H9 (cell line): Measurements from ENCODE around the gene MT4. TPM values are rescaled to one million over a fixed set of nuclear protein-coding genes. Genes with fewer than 3 reads are reported as not detected.

Experiments used
- DNase-seq: peaks from one replicate; pipeline ENCODE4 v3.0.0-alpha.2; 2017
- H2AFZ ChIP-seq: one replicate; pipeline ENCODE4 v1.6.1; 2013; ENCODE audit warnings: mild to moderate bottlenecking, low read length, control low read depth, moderate library complexity
- H2AK5ac ChIP-seq: 2 replicates; pipeline ENCODE4 v1.6.1; 2013; ENCODE audit warnings: low read length, control low read depth, mixed read lengths; ENCODE audit not compliant: insufficient read length
- H2BK120ac ChIP-seq: one replicate; pipeline ENCODE4 v1.6.1; 2013; ENCODE audit warnings: low read depth, mild to moderate bottlenecking, low read length, control low read depth, inconsistent platforms; ENCODE audit not compliant: poor library complexity, severe bottlenecking
- H2BK12ac ChIP-seq: 2 replicates; pipeline ENCODE4 v1.6.1; 2013; ENCODE audit warnings: low read length, control low read depth, mixed read lengths, low read depth; ENCODE audit not compliant: insufficient read length
- H2BK15ac ChIP-seq: 2 replicates; pipeline ENCODE4 v1.6.1; 2013; ENCODE audit warnings: low read depth, low read length, control low read depth
- H2BK20ac ChIP-seq: one replicate; pipeline ENCODE4 v1.6.1; 2013; ENCODE audit warnings: low read depth, mild to moderate bottlenecking, low read length, control low read depth, inconsistent platforms; ENCODE audit not compliant: poor library complexity, severe bottlenecking
- H2BK5ac ChIP-seq: 2 replicates; pipeline ENCODE4 v1.6.1; 2013; ENCODE audit warnings: low read length, control low read depth, mixed read lengths; ENCODE audit not compliant: insufficient read length
- H3K14ac ChIP-seq: 2 replicates; pipeline ENCODE4 v1.6.1; 2013; ENCODE audit warnings: low read length, control low read depth; ENCODE audit not compliant: insufficient read depth
- H3K18ac ChIP-seq: 2 replicates; pipeline ENCODE4 v1.6.1; 2013; ENCODE audit warnings: low read depth, mild to moderate bottlenecking, mixed read lengths, low read length, control low read depth; ENCODE audit not compliant: insufficient read length
- H3K23ac ChIP-seq: 2 replicates; pipeline ENCODE4 v1.6.1; 2013; ENCODE audit warnings: low read length, control low read depth, mixed read lengths, low read depth; ENCODE audit not compliant: insufficient read length
- H3K23me2 ChIP-seq: 2 replicates; pipeline ENCODE4 v1.6.1; 2013; ENCODE audit warnings: low read depth, mild to moderate bottlenecking, mixed read lengths, low read length, control low read depth; ENCODE audit not compliant: insufficient read length, poor library complexity, severe bottlenecking
- H3K27ac ChIP-seq: 2 replicates; pipeline ENCODE4 v1.5.1; 2013; ENCODE audit warnings: low read length, control low read depth, mixed read lengths, low read depth; ENCODE audit not compliant: insufficient read length
- H3K27me3 ChIP-seq: 2 replicates; pipeline ENCODE4 v1.6.1; 2013; ENCODE audit warnings: low read length, control low read depth, inconsistent platforms; ENCODE audit not compliant: insufficient read depth
- H3K4ac ChIP-seq: 2 replicates; pipeline ENCODE4 v1.6.1; 2013; ENCODE audit warnings: low read depth, mild to moderate bottlenecking, control low read depth, inconsistent platforms, low read length, moderate library complexity
- H3K4me1 ChIP-seq: 2 replicates; pipeline ENCODE4 v1.6.1; 2013; ENCODE audit warnings: low read length, control low read depth, inconsistent platforms; ENCODE audit not compliant: insufficient read depth
- H3K4me2 ChIP-seq: 2 replicates; pipeline ENCODE4 v1.6.1; 2013; ENCODE audit warnings: low read length, control low read depth, mixed read lengths; ENCODE audit not compliant: insufficient read length, insufficient read depth
- H3K56ac ChIP-seq: 2 replicates; pipeline ENCODE4 v1.6.1; 2013; ENCODE audit warnings: low read depth, mild to moderate bottlenecking, mixed read lengths, low read length, control low read depth; ENCODE audit not compliant: insufficient read length
- H3K79me1 ChIP-seq: 2 replicates; pipeline ENCODE4 v1.6.1; 2013; ENCODE audit warnings: low read depth, mild to moderate bottlenecking, moderate library complexity, low read length, control low read depth, inconsistent platforms; ENCODE audit not compliant: insufficient read depth, poor library complexity, severe bottlenecking
- H3K79me2 ChIP-seq: 2 replicates; pipeline ENCODE4 v1.6.1; 2013; ENCODE audit warnings: low read length, control low read depth, inconsistent platforms; ENCODE audit not compliant: insufficient read depth
- H3K9ac ChIP-seq: 2 replicates; pipeline ENCODE4 v1.6.1; 2013; ENCODE audit warnings: low read length, control low read depth, mixed read lengths; ENCODE audit not compliant: insufficient read length; ENCODE audit errors: extremely low read depth
- H3K9me3 ChIP-seq: one replicate; pipeline ENCODE4 v1.6.1; 2013; ENCODE audit warnings: low read depth, low read length, inconsistent platforms; ENCODE audit not compliant: control insufficient read depth
- H3T11ph ChIP-seq: one replicate; pipeline ENCODE4 v1.6.1; 2013; ENCODE audit warnings: mild to moderate bottlenecking, low read length, control low read depth, inconsistent platforms
- H4K20me1 ChIP-seq: one replicate; pipeline ENCODE4 v1.6.1; 2013; ENCODE audit not compliant: control insufficient read depth, insufficient read length, insufficient read depth
- H4K5ac ChIP-seq: 2 replicates; pipeline ENCODE4 v1.6.1; 2013; ENCODE audit warnings: low read depth, mild to moderate bottlenecking, mixed read lengths, low read length, control low read depth; ENCODE audit not compliant: insufficient read length
- H4K8ac ChIP-seq: replicated peaks from 2 replicates; pipeline ENCODE4 v1.6.1; 2013; ENCODE audit warnings: low read length, control low read depth, mixed read lengths, low read depth; ENCODE audit not compliant: insufficient read length
- H4K91ac ChIP-seq: 2 replicates; pipeline ENCODE4 v1.6.1; 2013; ENCODE audit warnings: low read depth, mild to moderate bottlenecking, moderate library complexity, mixed read lengths, low read length, control low read depth; ENCODE audit not compliant: insufficient read length
- H3K27ac Mint-ChIP-seq, 3 experiments: 2 replicates in 2 of 3; 3 replicates in 1 of 3; pipeline ENCODE4 v1.8.0; 2020 to 2021; ENCODE audit warnings: mixed read lengths in 3 of 3, mild to moderate bottlenecking in 1 of 3, moderate library complexity in 1 of 3
- H3K27me3 Mint-ChIP-seq: 2 replicates; pipeline ENCODE4 v1.8.0; 2021; ENCODE audit warnings: low read depth, mild to moderate bottlenecking, moderate library complexity, mixed read lengths
- H3K36me3 Mint-ChIP-seq, 3 experiments: 2 replicates in 2 of 3; 3 replicates in 1 of 3; pipeline ENCODE4 v1.8.0; 2020 to 2021; ENCODE audit warnings: low read depth in 3 of 3, mixed read lengths in 3 of 3; ENCODE audit not compliant: insufficient read depth in 1 of 3
- H3K4me1 Mint-ChIP-seq, 2 experiments: 2 replicates each; pipeline ENCODE4 v1.8.0; 2020; ENCODE audit warnings: mixed read lengths in 2 of 2
- H3K4me3 Mint-ChIP-seq, 2 experiments: 2 replicates in 1 of 2; 3 replicates in 1 of 2; pipeline ENCODE4 v1.8.0; 2020 to 2021; ENCODE audit warnings: mild to moderate bottlenecking in 2 of 2, mixed read lengths in 2 of 2, moderate library complexity in 1 of 2
- H3K9me3 Mint-ChIP-seq, 2 experiments: 2 replicates in 1 of 2; 3 replicates in 1 of 2; pipeline ENCODE4 v1.8.0; 2020; ENCODE audit warnings: mild to moderate bottlenecking in 2 of 2, mixed read lengths in 2 of 2, moderate library complexity in 1 of 2
- CTCF ChIP-seq: fragments of 200-600 bp; sonication (generic); conservative IDR thresholded peaks from 3 replicates; pipeline ENCODE4 v1.8.0; 2021; ENCODE audit warnings: antibody characterized with exemption, mild to moderate bottlenecking
- WGBS: extraction: QIAGEN DNeasy Blood & Tissue Kit; methylation state at CpG from one replicate; pipeline ENCODE4 v1.1.7; 2013; ENCODE audit warnings: missing lambda C conversion rate, low lambda C conversion rate, mixed read lengths; ENCODE audit not compliant: insufficient read length; ENCODE audit errors: extremely low coverage; 5-methylcytosine and 5-hydroxymethylcytosine counted together
- total RNA-seq: library from RNA; stranded (reverse); gene quantifications from 2 replicates; pipeline ENCODE4 v1.2.1, GENCODE V29; 2021

The MT4 gene
- total RNA-seq, 1 experiment from 2014 or later, result not detected

GRCh38 chr16:56519459-56520250, 45.2 kb upstream of the MT4 start, which contains the start of gene BBS2:
Gene BBS2 (minus strand): TSS chr16:56520024. CDS start chr16:56519862, 162 bp downstream.
- Mint-ChIP-seq H3K4me3 (peak within 1 kb of the TSS; percentile 79 to 85), H3K27me3 (peaks cover 3% of the 10 kb centered on the region), H3K4me1 (peaks cover 7 to 16% of the 10 kb centered on the region in 2 experiments), H3K9me3 (no peaks in the 10 kb centered on the region), H3K36me3 (no peaks in the 10 kb centered on the region), H3K27ac (peak within 1 kb of the TSS in 2 of 3 experiments; percentile 71 to 74; a peak in 3 of 7 replicates)
- peak; percentile 87 for DNase-seq
- Histone ChIP-seq H2AFZ (peak within 1 kb of the TSS; percentile 75), H3K18ac (no peak within 1 kb of the TSS), H4K5ac (no peak within 1 kb of the TSS), H2AK5ac (no peak within 1 kb of the TSS), H3K56ac (no peak within 1 kb of the TSS), H3K27ac (no peak within 1 kb of the TSS), H3K9ac (peak within 1 kb of the TSS; percentile 47), H2BK120ac (no peak within 1 kb of the TSS), H3K4ac (no peak within 1 kb of the TSS), H3K79me2 (no peaks in the 10 kb centered on the region), H3T11ph (no peak within 1 kb of the TSS), H4K91ac (no peak within 1 kb of the TSS), H3K14ac (0 out of 2 replicates have a peak within 1 kb of the TSS, but pooled peaks have one; percentile 8), H3K4me2 (peak within 1 kb of the TSS; percentile 67), H2BK15ac (no peak within 1 kb of the TSS), H3K9me3 (no peaks in the 10 kb centered on the region), H3K4me1 (no peaks in the 10 kb centered on the region), H2BK5ac (no peak within 1 kb of the TSS), H3K27me3 (no peaks in the 10 kb centered on the region), H2BK12ac (no peak within 1 kb of the TSS), H3K79me1 (no peaks in the 10 kb centered on the region), H4K8ac (no peak within 1 kb of the TSS), H3K23ac (no peak within 1 kb of the TSS), H3K23me2 (peaks cover 6% of the 10 kb centered on the region), H4K20me1 (no peaks in the 10 kb centered on the region), H2BK20ac (no peak within 1 kb of the TSS)
- TF ChIP-seq CTCF, result no peak
- no CpG with 5 or more reads among the region's 65 CpGs for WGBS
